ENCODE results near the gene STAB1.

DNA sequence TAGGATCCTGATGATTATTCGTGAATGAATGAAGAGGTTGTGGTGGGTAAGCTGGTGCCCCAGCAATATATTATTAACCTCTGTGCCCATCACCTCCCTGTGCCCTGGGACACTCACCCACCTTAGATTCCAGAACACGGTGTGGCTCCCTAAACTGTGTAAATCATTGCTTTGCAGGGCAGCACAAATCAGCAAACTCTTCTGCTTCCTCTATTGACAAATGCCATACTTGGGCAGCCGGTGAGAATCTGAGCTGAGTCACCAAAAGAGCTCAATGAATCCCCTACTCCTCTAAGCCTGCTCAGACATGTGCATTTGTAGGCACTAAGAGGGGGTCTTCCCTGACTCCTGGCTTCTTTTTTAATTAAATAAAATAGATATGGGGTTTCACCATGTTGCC, 57.0 kb downstream of the STAB1 start:
- TF ChIP-seq CTCF (IDR thresholded peaks at IDR 0.05; ENCODE audit: insufficient read depth, low read length), result no peak
- no peak for TF ChIP-seq POLR2AphosphoS5 (IDR thresholded peaks at IDR 0.05; ENCODE audit: low read depth)
- TF ChIP-seq, protein P1, sequence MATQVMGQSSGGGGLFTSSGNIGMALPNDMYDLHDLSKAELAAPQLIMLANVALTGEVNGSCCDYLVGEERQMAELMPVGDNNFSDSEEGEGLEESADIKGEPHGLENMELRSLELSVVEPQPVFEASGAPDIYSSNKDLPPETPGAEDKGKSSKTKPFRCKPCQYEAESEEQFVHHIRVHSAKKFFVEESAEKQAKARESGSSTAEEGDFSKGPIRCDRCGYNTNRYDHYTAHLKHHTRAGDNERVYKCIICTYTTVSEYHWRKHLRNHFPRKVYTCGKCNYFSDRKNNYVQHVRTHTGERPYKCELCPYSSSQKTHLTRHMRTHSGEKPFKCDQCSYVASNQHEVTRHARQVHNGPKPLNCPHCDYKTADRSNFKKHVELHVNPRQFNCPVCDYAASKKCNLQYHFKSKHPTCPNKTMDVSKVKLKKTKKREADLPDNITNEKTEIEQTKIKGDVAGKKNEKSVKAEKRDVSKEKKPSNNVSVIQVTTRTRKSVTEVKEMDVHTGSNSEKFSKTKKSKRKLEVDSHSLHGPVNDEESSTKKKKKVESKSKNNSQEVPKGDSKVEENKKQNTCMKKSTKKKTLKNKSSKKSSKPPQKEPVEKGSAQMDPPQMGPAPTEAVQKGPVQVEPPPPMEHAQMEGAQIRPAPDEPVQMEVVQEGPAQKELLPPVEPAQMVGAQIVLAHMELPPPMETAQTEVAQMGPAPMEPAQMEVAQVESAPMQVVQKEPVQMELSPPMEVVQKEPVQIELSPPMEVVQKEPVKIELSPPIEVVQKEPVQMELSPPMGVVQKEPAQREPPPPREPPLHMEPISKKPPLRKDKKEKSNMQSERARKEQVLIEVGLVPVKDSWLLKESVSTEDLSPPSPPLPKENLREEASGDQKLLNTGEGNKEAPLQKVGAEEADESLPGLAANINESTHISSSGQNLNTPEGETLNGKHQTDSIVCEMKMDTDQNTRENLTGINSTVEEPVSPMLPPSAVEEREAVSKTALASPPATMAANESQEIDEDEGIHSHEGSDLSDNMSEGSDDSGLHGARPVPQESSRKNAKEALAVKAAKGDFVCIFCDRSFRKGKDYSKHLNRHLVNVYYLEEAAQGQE (IDR thresholded peaks at IDR 0.05; ENCODE audit: insufficient replicate concordance, low read depth), result no peak
- TF ChIP-seq GABPA (IDR thresholded peaks at IDR 0.05; ENCODE audit: low read depth), result no peak
- TF ChIP-seq SPI1 (IDR thresholded peaks at IDR 0.05; ENCODE audit: borderline replicate concordance, low read depth), result no peak

Data from HL-60 (cell line).